Keratinocyte (primary cell): ENCODE data around the gene HMGA1. TPM values are rescaled to one million over a fixed set of nuclear protein-coding genes. Genes with fewer than 3 reads are reported as not detected.

Experiments used
- DNase-seq: peaks from one replicate; pipeline ENCODE4 v3.0.0-alpha.2; 2011; ENCODE audit warnings: low read depth, missing footprints, low spot score
- FAIRE-seq: peaks from 2 replicates; lab custom pipeline; 2011; peaks lifted over from hg19 to GRCh38; lab: Jason Lieb, UNC
- H2AFZ ChIP-seq: 2 replicates; pipeline ENCODE4 v1.6.0; 2012; ENCODE audit warnings: low read length, control low read depth, inconsistent platforms; ENCODE audit not compliant: control insufficient read depth
- H3K27ac ChIP-seq: 2 replicates; pipeline ENCODE4 v1.5.1; 2011; ENCODE audit warnings: low read length; ENCODE audit not compliant: control insufficient read depth, insufficient read depth
- H3K27me3 ChIP-seq: 3 replicates; pipeline ENCODE4 v1.6.0; 2011; ENCODE audit warnings: low read length; ENCODE audit not compliant: control insufficient read depth, insufficient read depth; ENCODE audit errors: extremely low read depth
- H3K36me3 ChIP-seq, 2 experiments: 2 replicates in 1 of 2; 3 replicates in 1 of 2; pipeline ENCODE4 v1.5.1; 2011; ENCODE audit warnings: low read length in 2 of 2, mild to moderate bottlenecking in 1 of 2; ENCODE audit not compliant: control insufficient read depth in 2 of 2, insufficient read depth in 2 of 2; ENCODE audit errors: extremely low read depth in 1 of 2
- H3K4me1 ChIP-seq: 3 replicates; pipeline ENCODE4 v1.5.1; 2011; ENCODE audit warnings: low read length; ENCODE audit not compliant: control insufficient read depth, insufficient read depth; ENCODE audit errors: extremely low read depth
- H3K4me2 ChIP-seq: 3 replicates; pipeline ENCODE4 v1.6.0; 2011; ENCODE audit warnings: low read depth, low read length; ENCODE audit not compliant: control insufficient read depth, insufficient read depth; ENCODE audit errors: extremely low read depth
- H3K4me3 ChIP-seq, 3 experiments: fragments of 200-600 bp in 1 of 3; sonication (generic) in 1 of 3; 2 replicates in 2 of 3; 3 replicates in 1 of 3; pipeline ENCODE4 v1.5.1; 2011 to 2016; ENCODE audit warnings: low read length in 3 of 3, mild to moderate bottlenecking in 3 of 3, control low read depth in 2 of 3, inconsistent platforms in 1 of 3, low read depth in 1 of 3, mixed read lengths in 1 of 3, mixed run types in 1 of 3, moderate library complexity in 1 of 3; ENCODE audit not compliant: control insufficient read depth in 2 of 3, insufficient read depth in 2 of 3; ENCODE audit errors: extremely low read depth in 1 of 3
- H3K79me2 ChIP-seq: 2 replicates; pipeline ENCODE4 v1.6.0; 2012; ENCODE audit warnings: low read length; ENCODE audit not compliant: control insufficient read depth, insufficient read depth
- H3K9ac ChIP-seq: 3 replicates; pipeline ENCODE4 v1.6.0; 2011; ENCODE audit warnings: low read length; ENCODE audit not compliant: control insufficient read depth, insufficient read depth; ENCODE audit errors: extremely low read depth
- H3K9me1 ChIP-seq: 3 replicates; pipeline ENCODE4 v1.6.0; 2011; ENCODE audit warnings: low read length; ENCODE audit not compliant: control insufficient read depth, insufficient read depth; ENCODE audit errors: extremely low read depth
- H3K9me3 ChIP-seq: 2 replicates; pipeline ENCODE4 v1.5.1; 2012; ENCODE audit warnings: low read depth, low read length; ENCODE audit not compliant: control insufficient read depth
- H4K20me1 ChIP-seq: 3 replicates; pipeline ENCODE4 v1.6.0; 2011; ENCODE audit warnings: low read length; ENCODE audit not compliant: control insufficient read depth, insufficient read depth; ENCODE audit errors: extremely low read depth
- CTCF ChIP-seq, 3 experiments: IDR thresholded peaks in 1 of 3; conservative IDR thresholded peaks in 1 of 3; optimal IDR thresholded peaks in 1 of 3; 2 replicates in 2 of 3; 3 replicates in 1 of 3; pipeline versions ENCODE3 to v1.5.1; 2011; ENCODE audit warnings: low read length in 3 of 3, mild to moderate bottlenecking in 3 of 3, moderate library complexity in 2 of 3, control low read depth in 1 of 3, inconsistent platforms in 1 of 3; ENCODE audit not compliant: insufficient read depth in 2 of 3; ENCODE audit errors: extremely low read depth in 1 of 3
- EZH2 ChIP-seq: IDR thresholded peaks from one replicate; pipeline ENCODE4 v1.6.1; 2012; ENCODE audit warnings: inconsistent platforms, mild to moderate bottlenecking, low read length, moderate library complexity
- dilution Hi-C: fragments of 300-500 bp; cut with MboI; formaldehyde crosslinking; loops from one replicate; pipeline ENCODE4 v1.7.0; 2020; ENCODE audit warnings: low sequenced_read_pairs; ENCODE audit not compliant: extremely low pct_ligation_motif_present
- polyA plus RNA-seq, 5 experiments: library from polyadenylated mRNA; depleted of rRNA in 3 of 5; stranded (reverse) in 3 of 5; stranded (forward) in 1 of 5; unstranded in 1 of 5; fragments of >200 nt; gene quantifications; 1 replicate in 1 of 5; 2 replicates in 3 of 5; 3 replicates in 1 of 5; pipeline versions ENCODE4 v1.2.1 to v1.2.3, GENCODE V29; 2011 to 2012; ENCODE audit warnings: missing spikeins in 2 of 5, low read depth in 1 of 5, low replicate concordance in 1 of 5

HMGA1 gene
- polyA plus RNA-seq, 1 donor (not counting 4 experiments of a cell fraction or from before 2014, with no cell fraction given), result 160 TPM

- Histone ChIP-seq H3K36me3 (no peaks in the 10 kb centered on the region), H3K9me1 (no peaks in the 10 kb centered on the region), H2AFZ (no peak overlapping the region), H4K20me1 (no peaks in the 10 kb centered on the region), H3K4me1 (peaks cover 8% of the 10 kb centered on the region), H3K27ac (no peak overlapping the region), H3K4me2 (no peak overlapping the region), H3K4me3 (no peak overlapping the region), H3K9me3 (no peaks in the 10 kb centered on the region), H3K9ac (no peak overlapping the region), H3K79me2 (no peaks in the 10 kb centered on the region), H3K27me3 (no peaks in the 10 kb centered on the region)
- dilution Hi-C loops, result no loop called here
- DNase-seq (no peak), FAIRE-seq (no peak)
- TF ChIP-seq EZH2 (no peak), CTCF (optimal IDR thresholded peaks at IDR 0.05 in 1 of 3, IDR thresholded peaks at IDR 0.05 in 1 of 3, conservative IDR thresholded peaks at IDR 0.05 in 1 of 3; ENCODE audit: extremely low read depth in 1 of 3, insufficient read depth in 2 of 3, low read length in 3 of 3) (no peak)
Observed at GRCh38 chr6:34201455-34202107, 35.1 kb upstream of the HMGA1 start.

DNA sequence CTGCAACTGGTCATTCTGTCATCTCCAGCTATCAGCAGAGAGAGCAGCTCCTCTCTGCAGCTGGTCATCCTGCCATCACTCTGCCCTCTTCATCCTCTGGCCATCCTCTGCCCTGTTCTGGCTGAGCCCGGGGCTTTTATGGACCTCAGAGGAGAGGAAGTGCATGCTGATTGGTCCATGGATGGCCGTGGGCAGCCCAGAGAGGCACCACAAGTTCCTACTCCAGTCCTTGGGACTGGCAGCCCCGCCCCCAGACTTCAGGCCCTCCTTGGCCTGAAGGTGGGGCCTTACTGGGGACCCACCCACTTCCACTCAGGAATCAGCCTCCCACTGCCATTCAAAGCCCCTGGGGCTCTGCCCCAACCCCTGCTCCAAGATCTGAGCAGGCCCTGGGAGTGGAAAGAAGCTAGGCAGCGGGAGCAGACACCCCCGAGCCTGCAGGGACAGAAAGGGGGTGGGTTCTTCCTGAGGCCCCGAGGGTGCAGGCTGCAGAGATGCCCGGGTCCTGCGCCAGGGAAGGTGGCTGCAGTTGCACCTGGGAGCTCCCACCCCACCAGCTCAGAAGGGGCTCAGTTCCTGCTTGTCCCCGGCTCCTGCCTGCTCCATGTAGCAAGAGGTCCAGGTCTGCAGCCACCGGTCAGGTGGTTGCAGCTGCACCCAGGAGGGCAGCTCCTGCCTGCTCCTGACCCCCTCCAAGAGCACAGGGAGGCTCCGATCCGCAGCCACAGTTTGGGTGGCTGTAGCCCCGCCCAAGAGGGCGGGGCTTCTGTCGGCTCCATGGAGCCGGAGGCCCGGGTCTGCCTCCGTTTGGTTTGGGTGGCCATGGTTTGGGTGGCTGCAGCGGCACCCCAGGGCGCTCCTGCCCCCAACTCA lies 34.1 kb upstream of the HMGA1 start:
- dilution Hi-C loops, result no loop called here
- no peak overlapping the region for H3K27ac ChIP-seq
- H2AFZ ChIP-seq, result no peak overlapping the region
- no peaks in the 10 kb centered on the region for H3K9me1 ChIP-seq
- DNase-seq (no peak), FAIRE-seq (no peak)
- no peaks in the 10 kb centered on the region for H3K9me3 ChIP-seq
- no peak overlapping the region for H3K9ac ChIP-seq
- TF ChIP-seq EZH2 (no peak), CTCF (optimal IDR thresholded peaks at IDR 0.05 in 1 of 3, IDR thresholded peaks at IDR 0.05 in 1 of 3, conservative IDR thresholded peaks at IDR 0.05 in 1 of 3; ENCODE audit: extremely low read depth in 1 of 3, insufficient read depth in 2 of 3, low read length in 3 of 3) (no peak)
- H3K27me3 ChIP-seq, result no peaks in the 10 kb centered on the region
- peaks cover 7% of the 10 kb centered on the region for H3K4me1 ChIP-seq
- H3K79me2 ChIP-seq, result no peaks in the 10 kb centered on the region
- no peaks in the 10 kb centered on the region for H3K36me3 ChIP-seq
- no peak overlapping the region for H3K4me2 ChIP-seq
- no peaks in the 10 kb centered on the region for H4K20me1 ChIP-seq
- H3K4me3 ChIP-seq, result no peak overlapping the region
